Transverse colon (tissue), 4 donors: ENCODE results near the gene BPHL. TPM values are rescaled to one million over a fixed set of nuclear protein-coding genes. Genes with fewer than 3 reads are reported as not detected.
"Not testable (repeated sequence)": the region's sequence is repeated elsewhere in the genome, so short reads cannot be mapped to it uniquely, and the experiment has no call there.

Source experiments
- DNase-seq: peaks from one replicate; pipeline ENCODE4 v3.0.0-alpha.2; 2019
- H3K27ac ChIP-seq, 4 donors: fragments of 200-600 bp; sonication (generic); 2 replicates each; pipeline ENCODE4 v1.5.1; 2016 to 2018; ENCODE audit warnings: inconsistent platforms in 4 of 4
- H3K27me3 ChIP-seq: fragments of 200-600 bp; sonication (generic); 2 replicates; pipeline ENCODE4 v1.5.1; 2017; ENCODE audit warnings: inconsistent platforms
- H3K36me3 ChIP-seq, 4 donors: fragments of 200-600 bp; sonication (generic); 2 replicates each; pipeline ENCODE4 v1.5.1; 2017 to 2019; ENCODE audit warnings: inconsistent platforms in 4 of 4
- H3K4me1 ChIP-seq, 4 donors: fragments of 200-600 bp; sonication (generic); 2 replicates each; pipeline ENCODE4 v1.5.1; 2017 to 2020; ENCODE audit warnings: inconsistent platforms in 4 of 4
- H3K4me3 ChIP-seq, 4 donors: fragments of 200-600 bp; sonication (generic); 1 replicate in 1 of 4; 2 replicates in 3 of 4; pipeline versions ENCODE4 v1.5.1 to v1.6.1; 2017 to 2019; ENCODE audit warnings: inconsistent platforms in 4 of 4
- H3K9me3 ChIP-seq, 2 donors: fragments of 200-600 bp; sonication (generic); 2 replicates each; pipeline ENCODE4 v1.5.1; 2017 to 2019; ENCODE audit warnings: inconsistent platforms in 2 of 2
- EP300 ChIP-seq: sonication (generic); formaldehyde crosslinking; IDR thresholded peaks from one replicate; pipeline ENCODE4 v1.6.1; 2017; ENCODE audit warnings: antibody characterized with exemption, low read depth
- POLR2A ChIP-seq: fragments of 450-650 bp; IDR thresholded peaks from one replicate; pipeline ENCODE4 v1.6.1; 2016; ENCODE audit warnings: antibody characterized with exemption, mild to moderate bottlenecking, moderate library complexity
- POLR2AphosphoS5 ChIP-seq, 3 donors: sonication (generic); formaldehyde crosslinking; IDR thresholded peaks; one replicate each; pipeline ENCODE4 v1.6.1; 2016; ENCODE audit warnings: antibody characterized with exemption in 3 of 3
- WGBS, 2 donors: methylation state at CpG; one replicate each; pipeline ENCODE4 v1.1.5; 2018; ENCODE audit warnings: low coverage in 1 of 2; 5-methylcytosine and 5-hydroxymethylcytosine counted together
- in situ Hi-C, 4 donors: fragments of 200-750 bp; cut with MboI; loops; one replicate each; pipeline versions ENCODE4 v1.15.0 to v1.15.1; 2017; ENCODE audit warnings: low sequenced_read_pairs in 3 of 4, low pct_ligation_motif_present in 1 of 4, low pct_unique_long_range_greater_than_20kb in 1 of 4
- intact Hi-C: fragments of 100-400 bp; cut with DNase I; formaldehyde crosslinking; loops from one replicate; pipeline ENCODE4 v1.15.1; 2023; ENCODE audit warnings: low total_unique reads
- total RNA-seq, 4 donors: library from RNA; depleted of rRNA; stranded (reverse); fragments of >200 nt; gene quantifications; one replicate each; pipeline ENCODE4 v1.1.0, GENCODE V29; 2016
- TF ChIP-seq, protein P1 (sequence below), 5 experiments: fragments of 200-600 bp in 3 of 5; fragments of 450-650 bp in 2 of 5; sonication (generic) in 3 of 5; IDR thresholded peaks; 1 replicate in 2 of 5; 2 replicates in 3 of 5; pipeline ENCODE4 v1.5.1; 2016 to 2017; ENCODE audit warnings: antibody characterized with exemption in 5 of 5, inconsistent platforms in 3 of 5, mild to moderate bottlenecking in 2 of 5, moderate library complexity in 1 of 5

The BPHL gene
- total RNA-seq, 4 donors from 2014 or later = 16.1 to 32.5 (median 21.2) TPM

- TF ChIP-seq POLR2A = no peak
- TF ChIP-seq, protein P1, sequence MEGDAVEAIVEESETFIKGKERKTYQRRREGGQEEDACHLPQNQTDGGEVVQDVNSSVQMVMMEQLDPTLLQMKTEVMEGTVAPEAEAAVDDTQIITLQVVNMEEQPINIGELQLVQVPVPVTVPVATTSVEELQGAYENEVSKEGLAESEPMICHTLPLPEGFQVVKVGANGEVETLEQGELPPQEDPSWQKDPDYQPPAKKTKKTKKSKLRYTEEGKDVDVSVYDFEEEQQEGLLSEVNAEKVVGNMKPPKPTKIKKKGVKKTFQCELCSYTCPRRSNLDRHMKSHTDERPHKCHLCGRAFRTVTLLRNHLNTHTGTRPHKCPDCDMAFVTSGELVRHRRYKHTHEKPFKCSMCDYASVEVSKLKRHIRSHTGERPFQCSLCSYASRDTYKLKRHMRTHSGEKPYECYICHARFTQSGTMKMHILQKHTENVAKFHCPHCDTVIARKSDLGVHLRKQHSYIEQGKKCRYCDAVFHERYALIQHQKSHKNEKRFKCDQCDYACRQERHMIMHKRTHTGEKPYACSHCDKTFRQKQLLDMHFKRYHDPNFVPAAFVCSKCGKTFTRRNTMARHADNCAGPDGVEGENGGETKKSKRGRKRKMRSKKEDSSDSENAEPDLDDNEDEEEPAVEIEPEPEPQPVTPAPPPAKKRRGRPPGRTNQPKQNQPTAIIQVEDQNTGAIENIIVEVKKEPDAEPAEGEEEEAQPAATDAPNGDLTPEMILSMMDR (IDR thresholded peaks at IDR 0.05) = no peak
- no peak for TF ChIP-seq EP300
- TF ChIP-seq POLR2AphosphoS5 (IDR thresholded peaks at IDR 0.05) = no peak
- Histone ChIP-seq H3K9me3 (no peaks in the 10 kb centered on the region), H3K4me1 (peaks cover 4 to 26% (median 16%) of the 10 kb centered on the region in 4 donors), H3K4me3 (no peak overlapping the region), H3K27ac (peak overlapping the region; percentile 3 to 61 (median 32)), H3K27me3 (no peaks in the 10 kb centered on the region), H3K36me3 (peaks cover 0 to 4% (median under 1%) of the 10 kb centered on the region in 4 donors)
- in situ Hi-C loops (loop anchor here in 1 of 4 donors (25.0 kb wide), 1 partner anchor 602 kb away; no protein-coding TSS in a partner anchor), intact Hi-C loops (no loop called here)
- WGBS, 2 donors = 47 to 65% methylated on average over 10 to 13 of the region's 13 CpGs
- no peak for DNase-seq
Measured at GRCh38 chr6:3135668-3136291, 17.3 kb downstream of the BPHL start.

DNA sequence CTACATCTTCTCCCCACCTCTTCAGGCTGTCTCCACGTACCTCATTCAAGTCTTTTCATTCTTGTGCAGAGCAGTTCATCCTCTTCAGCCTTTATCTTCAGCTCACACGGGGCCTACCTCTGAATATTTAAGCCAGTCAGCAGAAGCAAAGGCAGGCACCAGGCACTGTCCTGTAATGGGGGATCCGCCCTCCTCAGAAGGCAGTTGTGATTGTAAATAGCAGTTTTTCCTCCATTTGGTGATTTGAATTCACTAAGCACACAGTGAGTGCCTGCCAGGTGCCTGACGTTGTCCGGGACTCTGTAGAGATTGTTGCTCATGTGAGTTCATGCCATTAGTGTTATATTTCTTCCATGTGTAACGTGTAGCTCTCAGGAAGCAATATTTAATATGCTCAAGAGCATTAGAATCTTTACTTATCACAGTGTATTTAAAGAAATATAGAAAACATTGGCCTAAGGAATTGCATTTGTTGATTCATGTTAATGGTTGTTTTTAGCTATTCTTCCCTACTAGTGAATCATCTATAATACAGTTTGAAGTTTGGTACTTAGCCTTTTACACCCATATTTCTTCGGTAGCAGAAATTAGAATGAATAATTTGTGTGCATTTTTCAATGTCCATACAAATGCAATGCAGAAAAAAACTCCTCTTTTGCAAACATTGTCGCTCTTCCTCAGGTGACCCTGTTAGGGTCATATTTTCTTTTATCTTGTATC lies 17.9 kb downstream of the BPHL start:
- in situ Hi-C loops = loop anchor here in 1 of 4 donors (25.0 kb wide), 1 partner anchor 601 kb away; no protein-coding TSS in a partner anchor
- Histone ChIP-seq H3K27ac (peak overlapping the region in 2 of 4 donors; percentile 24 to 61), H3K9me3 (no peaks in the 10 kb centered on the region), H3K4me1 (peaks cover 4 to 26% (median 16%) of the 10 kb centered on the region in 4 donors), H3K4me3 (no peak overlapping the region), H3K36me3 (peaks cover 0 to 11% (median 4%) of the 10 kb centered on the region in 4 donors), H3K27me3 (no peaks in the 10 kb centered on the region)
- intact Hi-C loops = no loop called here
- TF ChIP-seq EP300 = no peak
- no peak for TF ChIP-seq POLR2A
- 74% methylated on average over 4 to 8 of the region's 8 CpGs for WGBS, 2 donors
- DNase-seq = no peak

DNA sequence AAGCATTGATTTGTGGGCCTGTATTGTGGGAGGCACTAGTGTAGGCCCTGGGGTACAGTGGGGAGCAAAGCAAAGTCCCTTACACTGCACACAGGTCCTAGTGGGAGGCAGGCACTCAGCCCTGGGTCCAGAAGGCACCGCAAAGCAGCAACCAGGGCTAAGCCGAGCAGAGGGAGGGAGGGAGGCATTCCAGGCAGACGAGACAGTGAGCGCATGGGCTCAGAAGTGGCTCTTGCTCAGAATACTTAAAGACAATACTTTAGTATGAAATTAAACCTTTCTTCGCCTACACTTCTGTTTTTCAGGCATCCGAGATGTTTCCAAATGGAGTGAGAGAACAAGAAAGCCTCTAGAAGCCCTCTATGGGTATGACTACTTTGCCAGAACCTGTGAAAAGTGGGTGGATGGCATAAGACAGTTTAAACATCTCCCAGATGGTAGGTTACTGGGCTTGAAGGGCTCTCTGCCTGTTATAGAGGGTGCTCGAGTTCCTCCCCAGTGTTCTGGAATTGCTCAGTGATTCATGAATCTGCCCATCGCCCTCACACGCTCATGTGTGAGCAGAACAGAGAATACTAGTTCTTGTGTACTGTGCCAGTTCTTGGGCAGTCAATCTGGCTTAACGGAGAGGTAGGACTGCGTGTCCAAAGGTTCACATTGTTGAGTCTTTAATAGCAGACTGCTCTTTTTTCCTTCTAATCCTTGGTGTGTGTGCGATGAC lies 18.7 kb downstream of the BPHL start:
- intact Hi-C loops = no loop called here
- no peaks in the 10 kb centered on the region for H3K27me3 ChIP-seq
- peaks cover 0 to 11% (median 4%) of the 10 kb centered on the region in 4 donors for H3K36me3 ChIP-seq
- in situ Hi-C loops = loop anchor here in 1 of 4 donors (25.0 kb wide), 1 partner anchor 600 kb away; no protein-coding TSS in a partner anchor
- no peak overlapping the region for H3K4me3 ChIP-seq
- no peaks in the 10 kb centered on the region for H3K9me3 ChIP-seq
- TF ChIP-seq POLR2AphosphoS5 (IDR thresholded peaks at IDR 0.05) = no peak
- TF ChIP-seq, protein P1 (IDR thresholded peaks at IDR 0.05) = no peak
- no peak for TF ChIP-seq POLR2A
- TF ChIP-seq EP300 = no peak
- 87 to 93% methylated on average over 9 to 12 of the region's 12 CpGs for WGBS, 2 donors
- no peak for DNase-seq
- H3K27ac ChIP-seq = no peak overlapping the region
- H3K4me1 ChIP-seq = peaks cover 4 to 26% (median 16%) of the 10 kb centered on the region in 4 donors

GRCh38 chr6:3137873-3138272 lies 19.4 kb downstream of the BPHL start:
- not testable (repeated sequence) for DNase-seq

More at GRCh38 chr6:3137873-3138272, 19.4 kb downstream of the BPHL start:
- H3K4me3 ChIP-seq, H3K27ac ChIP-seq, H3K9me3 ChIP-seq, H3K27me3 ChIP-seq, intact Hi-C loops: not testable (repeated sequence)
- in situ Hi-C loops = loop anchor here in 1 of 4 donors (25.0 kb wide), 1 partner anchor 599 kb away; no protein-coding TSS in a partner anchor
- peaks cover 4 to 26% (median 16%) of the 10 kb centered on the region in 4 donors for H3K4me1 ChIP-seq
- WGBS, 2 donors = 81 to 86% methylated on average over 4 to 6 of the region's 6 CpGs
- peaks cover 0 to 11% (median 4%) of the 10 kb centered on the region in 4 donors for H3K36me3 ChIP-seq
